ENCODE data around the gene PCDH1.

The PCDH1 gene

DNA sequence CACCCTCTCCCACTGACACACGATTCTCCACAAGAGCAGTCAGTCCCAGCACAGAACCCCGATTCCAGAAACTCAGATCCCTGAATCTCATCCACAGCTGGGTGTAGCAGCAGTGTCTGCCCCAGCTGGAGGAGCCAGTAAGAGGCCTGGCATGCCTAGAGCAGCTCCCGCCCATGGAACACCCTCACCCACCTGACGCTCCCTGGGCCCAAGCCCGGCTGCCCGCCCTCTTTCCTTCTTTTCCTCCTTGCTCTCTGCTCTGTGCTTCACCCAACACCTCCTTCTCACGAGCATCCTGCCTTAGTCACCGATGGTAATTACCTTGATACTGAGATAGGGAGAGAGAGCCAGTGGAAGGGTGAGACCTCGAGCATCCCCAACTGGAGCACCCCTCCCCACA is 8.7 kb downstream of the PCDH1 start:
- no peaks in the 10 kb centered on the region for H3K36me3 ChIP-seq (ENCODE audit: control insufficient read depth in 4 of 4, insufficient read depth in 4 of 4, low read length in 3 of 4)
- POLR2A ChIA-PET: interaction anchor here (0.6 kb wide), 1 partner anchor 9 kb away, joined by 3 read pairs; no protein-coding TSS in a partner anchor
- CTCF ChIA-PET: interaction anchor here (0.6 to 3.5 kb wide), 5 partner anchors 10 to 24 kb away, joined by 3 to 29 read pairs (median 4); partner anchors contain the start of gene PCDH1
- H3K9me3 ChIP-seq (ENCODE audit: control extremely low read depth in 1 of 5, control insufficient read depth in 4 of 5, insufficient read depth in 2 of 5, low read depth in 1 of 5, low read length in 4 of 5): no peaks in the 10 kb centered on the region
- no peak for DNase-seq
- no peak overlapping the region for H3K27ac ChIP-seq (ENCODE audit: insufficient read depth in 1 of 2, low read depth in 1 of 2, low read length in 2 of 2, poor library complexity in 1 of 2, severe bottlenecking in 2 of 2)
- H3K4me3 ChIP-seq (ENCODE audit: control insufficient read depth in 1 of 7, extremely low read depth in 1 of 7, insufficient read depth in 4 of 7, low read depth in 2 of 7, low read length in 6 of 7): no peak overlapping the region
- no peaks in the 10 kb centered on the region for H3K4me1 ChIP-seq (ENCODE audit: control extremely low read depth in 1 of 4, control insufficient read depth in 4 of 4, insufficient read depth in 4 of 4, low read length in 3 of 4)
- peaks cover 4 to 47% (median 22%) of the 10 kb centered on the region in 5 experiments for H3K27me3 ChIP-seq (replicated peaks in 2 of 5; ENCODE audit: control insufficient read depth in 4 of 5, insufficient read depth in 5 of 5, low read length in 4 of 5)
- WGBS (ENCODE audit: insufficient coverage): 96% methylated on average over 6 of the region's 9 CpGs

GRCh38 chr5:141869040-141869439 is 9.2 kb downstream of the PCDH1 start:
- H3K9me3 ChIP-seq (ENCODE audit: control extremely low read depth in 1 of 5, control insufficient read depth in 4 of 5, insufficient read depth in 2 of 5, low read depth in 1 of 5, low read length in 4 of 5): no peaks in the 10 kb centered on the region
- DNase-seq: no peak
- no peak overlapping the region for H3K27ac ChIP-seq (ENCODE audit: insufficient read depth in 1 of 2, low read depth in 1 of 2, low read length in 2 of 2, poor library complexity in 1 of 2, severe bottlenecking in 2 of 2)
- H3K4me3 ChIP-seq (ENCODE audit: control insufficient read depth in 1 of 7, extremely low read depth in 1 of 7, insufficient read depth in 4 of 7, low read depth in 2 of 7, low read length in 6 of 7): no peak overlapping the region
- WGBS (ENCODE audit: insufficient coverage): 94% methylated on average over 11 of the region's 14 CpGs
- ChIA-PET POLR2A (interaction anchor here (0.6 kb wide), 1 partner anchor 10 kb away, joined by 3 read pairs; no protein-coding TSS in a partner anchor), CTCF (interaction anchor here (0.6 to 3.5 kb wide), 5 partner anchors 10 to 24 kb away, joined by 3 to 29 read pairs (median 4); partner anchors contain the start of gene PCDH1)
- H3K4me1 ChIP-seq (ENCODE audit: control extremely low read depth in 1 of 4, control insufficient read depth in 4 of 4, insufficient read depth in 4 of 4, low read length in 3 of 4): no peaks in the 10 kb centered on the region
- no peaks in the 10 kb centered on the region for H3K36me3 ChIP-seq (ENCODE audit: control insufficient read depth in 4 of 4, insufficient read depth in 4 of 4, low read length in 3 of 4)
- peaks cover 4 to 43% (median 18%) of the 10 kb centered on the region in 5 experiments for H3K27me3 ChIP-seq (replicated peaks in 2 of 5; ENCODE audit: control insufficient read depth in 4 of 5, insufficient read depth in 5 of 5, low read length in 4 of 5)

DNA sequence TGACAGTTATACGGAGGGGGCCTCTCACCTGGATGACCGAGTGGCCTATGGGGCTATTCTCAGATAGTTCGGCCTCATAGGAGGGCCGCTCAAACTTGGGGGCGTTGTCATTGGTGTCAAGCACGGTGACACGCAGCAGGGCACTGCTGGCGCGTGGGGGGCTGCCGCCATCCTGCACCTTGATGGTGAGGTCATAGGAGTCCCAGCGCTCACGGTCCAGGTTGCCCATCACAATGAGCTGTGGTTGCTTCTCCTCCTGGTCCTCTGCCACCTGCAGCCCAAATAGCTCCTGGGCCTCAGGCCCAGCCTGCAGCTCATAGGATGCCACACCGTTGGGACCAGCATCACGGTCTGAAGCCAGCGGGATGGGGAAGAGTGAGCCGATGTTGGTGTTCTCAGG is 9.7 kb downstream of the PCDH1 start:
- 96% methylated on average over 15 of the region's 16 CpGs for WGBS (ENCODE audit: insufficient coverage)
- ChIA-PET POLR2A (no interaction called here), CTCF (interaction anchor here (1.2 to 3.5 kb wide), 3 partner anchors 11 to 23 kb away, joined by 3 to 29 read pairs (median 5); partner anchors contain the start of gene PCDH1)
- H3K36me3 ChIP-seq (ENCODE audit: control insufficient read depth in 4 of 4, insufficient read depth in 4 of 4, low read length in 3 of 4): no peaks in the 10 kb centered on the region
- H3K4me3 ChIP-seq (ENCODE audit: control insufficient read depth in 1 of 7, extremely low read depth in 1 of 7, insufficient read depth in 4 of 7, low read depth in 2 of 7, low read length in 6 of 7): no peak overlapping the region
- no peak for DNase-seq
- no peaks in the 10 kb centered on the region for H3K9me3 ChIP-seq (ENCODE audit: control extremely low read depth in 1 of 5, control insufficient read depth in 4 of 5, insufficient read depth in 2 of 5, low read depth in 1 of 5, low read length in 4 of 5)
- H3K4me1 ChIP-seq (ENCODE audit: control extremely low read depth in 1 of 4, control insufficient read depth in 4 of 4, insufficient read depth in 4 of 4, low read length in 3 of 4): no peaks in the 10 kb centered on the region
- H3K27me3 ChIP-seq (replicated peaks in 2 of 5; ENCODE audit: control insufficient read depth in 4 of 5, insufficient read depth in 5 of 5, low read length in 4 of 5): peaks cover 4 to 38% (median 15%) of the 10 kb centered on the region in 5 experiments
- no peak overlapping the region for H3K27ac ChIP-seq (ENCODE audit: insufficient read depth in 1 of 2, low read depth in 1 of 2, low read length in 2 of 2, poor library complexity in 1 of 2, severe bottlenecking in 2 of 2)

GRCh38 chr5:141867651-141868050 is 10.6 kb downstream of the PCDH1 start:
- WGBS (ENCODE audit: insufficient coverage): no CpG with 5 or more reads among the region's 4 CpGs
- no peak for DNase-seq
- Histone ChIP-seq H3K27me3 (replicated peaks in 2 of 5; ENCODE audit: control insufficient read depth in 4 of 5, insufficient read depth in 5 of 5, low read length in 4 of 5) (peaks cover 4 to 32% (median 15%) of the 10 kb centered on the region in 5 experiments), H3K36me3 (ENCODE audit: control insufficient read depth in 4 of 4, insufficient read depth in 4 of 4, low read length in 3 of 4) (no peaks in the 10 kb centered on the region), H3K9me3 (ENCODE audit: control extremely low read depth in 1 of 5, control insufficient read depth in 4 of 5, insufficient read depth in 2 of 5, low read depth in 1 of 5, low read length in 4 of 5) (no peaks in the 10 kb centered on the region), H3K27ac (ENCODE audit: insufficient read depth in 1 of 2, low read depth in 1 of 2, low read length in 2 of 2, poor library complexity in 1 of 2, severe bottlenecking in 2 of 2) (no peak overlapping the region), H3K4me3 (ENCODE audit: control insufficient read depth in 1 of 7, extremely low read depth in 1 of 7, insufficient read depth in 4 of 7, low read depth in 2 of 7, low read length in 6 of 7) (no peak overlapping the region), H3K4me1 (ENCODE audit: control extremely low read depth in 1 of 4, control insufficient read depth in 4 of 4, insufficient read depth in 4 of 4, low read length in 3 of 4) (no peaks in the 10 kb centered on the region)
- ChIA-PET POLR2A (no interaction called here), CTCF (interaction anchor here (0.8 to 3.5 kb wide), 4 partner anchors 12 to 43 kb away, joined by 3 to 29 read pairs (median 5); partner anchors contain the start of gene PCDH1)

DNA sequence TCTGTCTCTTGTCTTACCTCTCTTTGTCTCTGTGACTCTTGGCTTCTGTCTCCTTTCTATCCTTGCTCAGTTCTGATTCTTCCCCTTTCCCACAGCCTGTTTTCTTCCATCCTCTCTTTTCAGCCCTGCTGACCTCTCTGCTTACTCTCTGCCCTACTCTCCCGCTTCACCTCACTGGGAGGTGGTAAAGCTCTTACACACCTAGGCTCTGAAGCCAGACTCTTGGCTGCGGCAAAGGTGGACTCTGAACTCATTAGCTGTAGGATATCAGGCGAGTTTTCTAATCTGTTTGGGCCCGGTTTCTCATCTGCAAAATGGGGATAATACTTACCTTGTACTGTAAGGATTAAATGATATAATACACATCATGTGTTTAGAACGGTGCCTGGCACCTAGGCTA is 11.1 kb downstream of the PCDH1 start:
- 100% methylated on average over 2 of the region's 5 CpGs for WGBS (ENCODE audit: insufficient coverage)

DNA sequence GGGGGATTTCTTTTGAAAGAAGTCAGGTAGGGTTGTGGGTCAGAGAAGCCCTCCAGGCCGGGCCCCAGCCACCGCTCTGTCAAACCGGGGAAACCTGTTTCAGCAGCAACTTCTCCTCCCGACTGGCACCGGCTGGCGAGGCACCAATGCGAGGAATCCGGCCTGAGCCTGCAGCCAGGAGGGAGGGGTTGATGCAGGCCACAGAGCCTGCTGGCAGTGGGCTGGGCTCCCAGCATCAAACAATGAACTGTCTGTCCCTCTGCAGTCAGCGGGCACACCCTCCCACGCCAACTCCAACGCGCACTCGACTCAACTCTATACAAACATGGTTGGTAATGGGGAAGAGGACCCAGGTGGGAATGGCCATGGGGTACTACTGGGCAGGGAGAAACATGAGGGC is 12.1 kb downstream of the PCDH1 start:
- Histone ChIP-seq H3K9me3 (ENCODE audit: control extremely low read depth in 1 of 5, control insufficient read depth in 4 of 5, insufficient read depth in 2 of 5, low read depth in 1 of 5, low read length in 4 of 5) (no peaks in the 10 kb centered on the region), H3K4me1 (ENCODE audit: control extremely low read depth in 1 of 4, control insufficient read depth in 4 of 4, insufficient read depth in 4 of 4, low read length in 3 of 4) (no peaks in the 10 kb centered on the region), H3K27ac (ENCODE audit: insufficient read depth in 1 of 2, low read depth in 1 of 2, low read length in 2 of 2, poor library complexity in 1 of 2, severe bottlenecking in 2 of 2) (no peak overlapping the region), H3K27me3 (replicated peaks in 2 of 5; ENCODE audit: control insufficient read depth in 4 of 5, insufficient read depth in 5 of 5, low read length in 4 of 5) (peaks cover under 1 to 28% (median 13%) of the 10 kb centered on the region in 5 experiments), H3K4me3 (ENCODE audit: control insufficient read depth in 1 of 7, extremely low read depth in 1 of 7, insufficient read depth in 4 of 7, low read depth in 2 of 7, low read length in 6 of 7) (no peak overlapping the region), H3K36me3 (ENCODE audit: control insufficient read depth in 4 of 4, insufficient read depth in 4 of 4, low read length in 3 of 4) (no peaks in the 10 kb centered on the region)
- DNase-seq: no peak
- CTCF ChIA-PET: interaction anchor here (3.5 kb wide), 1 partner anchor 13 kb away, joined by 29 read pairs; the partner anchor contains the start of gene PCDH1
- 95% methylated on average over 8 of the region's 13 CpGs for WGBS (ENCODE audit: insufficient coverage)
- POLR2A ChIA-PET: no interaction called here

More for the DNA sequence above, 11.1 kb downstream of the PCDH1 start:
- no peaks in the 10 kb centered on the region for H3K9me3 ChIP-seq (ENCODE audit: control extremely low read depth in 1 of 5, control insufficient read depth in 4 of 5, insufficient read depth in 2 of 5, low read depth in 1 of 5, low read length in 4 of 5)
- ChIA-PET CTCF (interaction anchor here (0.8 to 3.5 kb wide), 3 partner anchors 12 to 42 kb away, joined by 3 to 29 read pairs (median 5); partner anchors contain the start of gene PCDH1), POLR2A (no interaction called here)
- no peak for DNase-seq
- H3K4me3 ChIP-seq (ENCODE audit: control insufficient read depth in 1 of 7, extremely low read depth in 1 of 7, insufficient read depth in 4 of 7, low read depth in 2 of 7, low read length in 6 of 7): no peak overlapping the region
- no peaks in the 10 kb centered on the region for H3K4me1 ChIP-seq (ENCODE audit: control extremely low read depth in 1 of 4, control insufficient read depth in 4 of 4, insufficient read depth in 4 of 4, low read length in 3 of 4)
- H3K36me3 ChIP-seq (ENCODE audit: control insufficient read depth in 4 of 4, insufficient read depth in 4 of 4, low read length in 3 of 4): no peaks in the 10 kb centered on the region
- H3K27me3 ChIP-seq (replicated peaks in 2 of 5; ENCODE audit: control insufficient read depth in 4 of 5, insufficient read depth in 5 of 5, low read length in 4 of 5): peaks cover 3 to 30% (median 15%) of the 10 kb centered on the region in 5 experiments
- no peak overlapping the region for H3K27ac ChIP-seq (ENCODE audit: insufficient read depth in 1 of 2, low read depth in 1 of 2, low read length in 2 of 2, poor library complexity in 1 of 2, severe bottlenecking in 2 of 2)

GRCh38 chr5:141865406-141865805 is 12.8 kb downstream of the PCDH1 start:
- CTCF ChIA-PET: interaction anchor here (1.6 kb wide), 1 partner anchor 14 kb away, joined by 6 read pairs; the partner anchor contains the start of gene PCDH1
- Histone ChIP-seq H3K4me3 (ENCODE audit: control insufficient read depth in 1 of 7, extremely low read depth in 1 of 7, insufficient read depth in 4 of 7, low read depth in 2 of 7, low read length in 6 of 7) (no peak overlapping the region), H3K27ac (ENCODE audit: insufficient read depth in 1 of 2, low read depth in 1 of 2, low read length in 2 of 2, poor library complexity in 1 of 2, severe bottlenecking in 2 of 2) (no peak overlapping the region), H3K4me1 (ENCODE audit: control extremely low read depth in 1 of 4, control insufficient read depth in 4 of 4, insufficient read depth in 4 of 4, low read length in 3 of 4) (no peaks in the 10 kb centered on the region), H3K9me3 (ENCODE audit: control extremely low read depth in 1 of 5, control insufficient read depth in 4 of 5, insufficient read depth in 2 of 5, low read depth in 1 of 5, low read length in 4 of 5) (no peaks in the 10 kb centered on the region), H3K27me3 (replicated peaks in 2 of 5; ENCODE audit: control insufficient read depth in 4 of 5, insufficient read depth in 5 of 5, low read length in 4 of 5) (peaks cover 0 to 23% (median 8%) of the 10 kb centered on the region in 5 experiments), H3K36me3 (ENCODE audit: control insufficient read depth in 4 of 4, insufficient read depth in 4 of 4, low read length in 3 of 4) (no peaks in the 10 kb centered on the region)
- no peak for DNase-seq
- POLR2A ChIA-PET: no interaction called here
- 100% methylated on average over 2 of the region's 2 CpGs for WGBS (ENCODE audit: insufficient coverage)

Measured in common myeloid progenitor, CD34-positive (primary cell).